HG02610 (cell line): ENCODE data around the gene ZSCAN21.

ENCODE experiments used
- ATAC-seq: cut with Tn5 transposase; IDR thresholded peaks from one replicate; pipeline ENCODE4 v1.9.1; 2021; ENCODE audit warnings: mild to moderate bottlenecking, moderate library complexity; ENCODE audit not compliant: unreplicated experiment

Gene ZSCAN21

GRCh38 chr7:100024020-100024619, 25.5 kb upstream of the ZSCAN21 start:
- no peak for ATAC-seq

GRCh38 chr7:100027197-100027596, 22.4 kb upstream of the ZSCAN21 start:
- no peak for ATAC-seq

DNA sequence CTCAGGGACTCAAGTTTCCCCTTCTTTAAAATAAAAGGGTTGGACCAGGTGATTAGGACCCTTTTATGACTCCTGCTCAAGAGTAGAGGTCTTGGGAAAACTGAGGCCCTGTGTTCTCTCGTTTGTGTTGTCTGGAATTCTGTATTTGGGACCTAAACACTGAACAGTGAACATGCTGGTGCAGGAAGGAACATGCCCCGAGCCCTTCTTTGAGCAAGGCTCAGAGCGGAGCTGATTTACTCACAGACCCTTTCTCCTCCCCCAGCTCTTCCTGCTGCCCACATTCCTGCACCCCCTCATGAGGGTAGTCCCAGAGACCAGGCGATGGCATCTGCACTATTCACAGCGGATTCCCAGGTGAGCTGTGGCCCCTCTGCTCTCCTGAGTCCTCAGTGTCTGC, 20.0 kb upstream of the ZSCAN21 start:
- no peak for ATAC-seq

DNA sequence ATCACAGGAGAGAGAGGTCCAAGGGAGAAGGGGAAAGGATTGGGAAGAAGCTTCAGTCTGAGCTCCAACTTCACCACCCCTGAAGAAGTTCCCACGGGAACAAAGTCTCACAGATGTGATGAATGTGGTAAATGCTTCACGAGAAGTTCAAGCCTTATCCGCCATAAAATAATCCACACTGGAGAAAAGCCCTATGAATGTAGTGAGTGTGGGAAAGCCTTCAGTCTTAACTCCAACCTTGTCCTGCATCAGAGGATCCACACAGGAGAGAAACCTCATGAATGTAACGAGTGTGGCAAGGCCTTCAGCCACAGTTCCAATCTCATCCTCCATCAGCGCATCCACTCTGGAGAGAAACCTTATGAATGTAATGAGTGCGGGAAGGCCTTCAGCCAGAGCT, 16.0 kb upstream of the ZSCAN21 start:
- no peak for ATAC-seq

- no peak for ATAC-seq
Observed at GRCh38 chr7:100034871-100035510, 14.6 kb upstream of the ZSCAN21 start.

DNA sequence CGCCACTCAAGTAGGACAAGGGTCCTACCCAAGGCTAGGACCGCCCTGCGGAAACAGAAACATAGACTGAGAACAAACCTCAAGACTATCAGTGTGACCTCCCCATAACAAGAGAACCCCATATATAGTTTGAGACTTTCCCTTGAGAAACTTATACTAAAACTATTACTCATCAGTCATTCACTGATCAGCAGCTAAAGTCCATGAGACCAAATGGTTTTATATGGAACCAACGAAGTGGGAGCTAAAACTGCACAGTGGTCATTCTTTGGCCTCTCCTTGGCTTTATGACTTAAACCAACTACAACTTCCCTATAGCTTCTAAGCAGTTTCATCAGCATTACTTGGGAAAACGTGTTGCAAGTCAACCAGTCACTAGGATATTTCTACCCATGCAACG, 13.7 kb upstream of the ZSCAN21 start:
- no peak for ATAC-seq

- no peak for ATAC-seq
Observed at GRCh38 chr7:100038326-100038725, 11.2 kb upstream of the ZSCAN21 start.

DNA sequence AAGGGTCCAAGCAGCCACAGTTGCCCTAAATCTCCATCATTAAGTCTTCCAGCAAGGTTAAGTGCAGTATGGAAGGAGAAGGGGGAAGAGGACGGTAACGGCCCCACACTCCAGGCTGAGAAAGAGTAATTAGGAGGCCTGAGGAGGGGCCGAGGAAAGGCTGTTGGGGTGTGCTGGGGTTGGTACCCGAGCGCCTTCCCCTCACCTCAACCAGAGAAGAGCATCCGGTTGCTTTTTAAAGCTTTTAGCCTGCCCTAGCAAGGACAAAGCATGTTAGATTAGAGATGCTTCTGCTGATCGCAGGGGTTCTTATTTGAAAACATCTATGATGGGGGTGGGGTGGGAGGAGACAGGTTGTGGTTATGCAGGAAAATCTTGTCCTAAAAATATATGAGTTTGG, 9.0 kb upstream of the ZSCAN21 start:
- ATAC-seq: no peak

DNA sequence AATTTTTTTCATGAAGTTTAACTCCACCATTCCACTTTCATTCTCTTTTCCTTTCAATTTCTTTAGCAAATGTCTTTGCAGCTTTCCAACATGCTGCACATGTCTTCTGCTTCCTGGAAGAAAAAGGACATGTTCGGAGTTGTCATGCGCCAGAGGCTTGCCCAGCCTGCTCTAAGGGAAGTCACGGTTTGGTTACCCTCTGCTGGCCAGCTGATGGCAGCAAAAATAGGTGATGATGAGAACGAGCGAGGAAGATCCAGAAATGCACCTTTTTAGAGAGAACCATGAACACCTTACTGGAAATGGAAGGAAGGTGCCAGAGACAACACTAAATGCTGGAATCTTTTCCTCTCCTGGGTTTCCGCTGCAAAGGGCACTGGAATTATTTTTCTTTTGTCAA, 4.9 kb upstream of the ZSCAN21 start:
- no peak for ATAC-seq

GRCh38 chr7:100048680-100049079, 894 bp upstream of the ZSCAN21 start:
- no peak for ATAC-seq

DNA sequence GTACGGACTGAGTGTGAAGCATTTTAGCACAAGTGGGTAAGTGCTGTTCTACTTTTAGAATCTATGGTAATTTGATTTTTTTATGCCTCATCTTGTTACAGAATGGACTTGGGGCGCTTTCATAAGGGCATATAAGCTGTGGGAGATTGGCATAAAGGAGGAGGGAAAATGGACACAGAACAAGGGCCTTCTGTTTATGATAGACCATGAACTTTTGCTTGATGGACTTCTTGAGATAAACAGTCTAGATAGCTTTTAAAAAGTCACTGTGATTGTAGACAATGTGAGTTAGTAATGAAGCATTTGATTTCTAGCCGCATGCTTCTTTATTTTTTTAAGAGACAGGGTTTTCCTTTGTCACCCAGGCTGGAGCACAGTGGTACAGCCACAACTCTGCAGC, 2.0 kb downstream of the ZSCAN21 start:
- no peak for ATAC-seq

- no peak for ATAC-seq
Observed at GRCh38 chr7:100053215-100053614, 3.6 kb downstream of the ZSCAN21 start.

DNA sequence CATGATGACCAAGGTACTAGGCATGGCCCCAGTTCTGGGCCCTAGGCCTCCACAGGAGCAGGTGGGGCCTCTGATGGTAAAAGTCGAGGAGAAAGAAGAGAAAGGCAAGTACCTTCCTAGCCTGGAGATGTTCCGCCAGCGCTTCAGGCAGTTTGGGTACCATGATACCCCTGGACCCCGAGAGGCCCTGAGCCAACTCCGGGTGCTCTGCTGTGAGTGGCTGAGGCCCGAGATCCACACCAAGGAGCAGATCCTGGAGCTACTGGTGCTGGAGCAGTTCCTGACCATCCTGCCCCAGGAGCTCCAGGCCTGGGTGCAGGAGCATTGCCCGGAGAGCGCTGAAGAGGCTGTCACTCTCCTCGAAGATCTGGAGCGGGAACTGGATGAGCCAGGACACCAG, 7.4 kb downstream of the ZSCAN21 start:
- ATAC-seq: no peak

DNA sequence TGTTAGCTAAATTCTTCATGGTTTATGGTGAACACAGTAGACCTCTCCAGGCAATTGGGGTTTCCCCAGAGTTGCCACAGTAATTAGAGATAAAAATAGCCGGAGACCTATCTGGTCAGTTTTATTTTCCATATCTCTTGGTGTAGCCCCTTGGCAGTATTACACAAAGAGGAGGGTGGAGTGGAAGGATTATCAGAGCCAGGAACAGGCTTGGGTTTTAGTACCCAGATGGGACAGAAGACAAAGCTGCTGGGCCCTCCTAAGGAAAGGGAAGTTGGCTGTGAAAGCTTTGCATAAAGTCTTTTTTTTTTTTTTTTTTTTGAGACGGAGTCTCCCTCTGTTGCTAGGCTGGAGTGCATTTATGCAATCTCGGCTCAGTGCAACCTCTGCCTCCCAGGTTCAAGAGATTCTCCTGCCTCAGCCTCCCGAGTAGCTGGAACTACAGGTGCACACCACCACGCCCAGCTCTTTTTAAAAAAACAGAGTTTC, 9.7 kb downstream of the ZSCAN21 start:
- no peak for ATAC-seq

DNA sequence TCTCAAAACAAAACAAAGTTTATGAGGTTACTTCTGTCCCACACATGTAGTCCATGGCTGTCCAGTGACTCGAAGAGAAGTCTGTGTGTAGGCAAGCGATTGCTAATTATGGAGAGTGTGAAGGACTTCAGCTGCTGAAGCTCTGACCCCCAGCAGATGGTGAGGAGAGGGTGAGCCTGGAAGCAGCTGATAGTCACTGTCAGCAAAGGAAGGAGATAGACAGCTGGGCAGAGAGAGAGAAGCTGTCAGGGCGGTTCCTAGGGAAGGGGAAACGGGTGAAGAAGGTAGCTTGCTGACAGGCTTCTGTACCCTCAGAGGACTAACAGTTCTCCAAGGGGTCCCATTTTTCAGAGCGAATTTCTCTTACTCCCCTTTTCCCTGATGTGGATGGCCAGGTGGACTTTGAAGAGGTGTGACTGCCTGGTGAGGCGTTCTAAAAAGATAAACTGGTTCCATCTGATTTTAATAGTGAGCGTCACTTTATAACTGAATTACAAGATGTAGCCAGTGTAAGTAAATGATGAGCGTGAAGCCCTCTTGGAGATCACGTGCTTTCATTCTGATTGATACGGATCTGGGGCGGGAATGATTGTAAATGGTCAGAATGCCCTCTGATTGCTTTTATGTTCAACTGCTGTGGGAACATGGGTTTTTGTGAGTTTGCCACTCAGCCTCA, 12.1 kb downstream of the ZSCAN21 start:
- no peak for ATAC-seq

- no peak for ATAC-seq
Observed at GRCh38 chr7:100063376-100063775, 13.8 kb downstream of the ZSCAN21 start.

GRCh38 chr7:100064162-100064561, 14.6 kb downstream of the ZSCAN21 start:
- no peak for ATAC-seq

- no peak for ATAC-seq
Observed at GRCh38 chr7:100065452-100066186, 16.0 kb downstream of the ZSCAN21 start.

- ATAC-seq: no peak
Observed at GRCh38 chr7:100066953-100067352, 17.4 kb downstream of the ZSCAN21 start.

GRCh38 chr7:100069991-100070390, 20.4 kb downstream of the ZSCAN21 start:
- no peak for ATAC-seq

- no peak for ATAC-seq
Observed at GRCh38 chr7:100071018-100071723, 21.6 kb downstream of the ZSCAN21 start.
